Dedifferentiated amniotic fluid mesenchymal stem cell (primary cell): Measurements from ENCODE around the gene CTNNA2.

ENCODE experiments used
- DNase-seq: peaks from one replicate; pipeline ENCODE4 v3.0.0-alpha.2; 2016; ENCODE audit errors: extremely low spot score

CTNNA2 gene

GRCh38 chr2:79612999-79613398 is 100.1 kb downstream of the CTNNA2 start:
- DNase-seq = no peak

GRCh38 chr2:79619442-79619841 is 106.6 kb downstream of the CTNNA2 start:
- no peak for DNase-seq

GRCh38 chr2:79619976-79620375 is 107.1 kb downstream of the CTNNA2 start:
- no peak for DNase-seq

- DNase-seq = no peak
These were observed 107.8 kb downstream of the CTNNA2 start for GRCh38 chr2:79620679-79621078.

- no peak for DNase-seq
These were observed 108.4 kb downstream of the CTNNA2 start for GRCh38 chr2:79621252-79621651.

- no peak for DNase-seq
These were observed 108.9 kb downstream of the CTNNA2 start for GRCh38 chr2:79621755-79622154.

GRCh38 chr2:79622508-79622907 is 109.7 kb downstream of the CTNNA2 start:
- no peak for DNase-seq

- no peak for DNase-seq
These were observed 114.4 kb downstream of the CTNNA2 start for GRCh38 chr2:79627237-79627636.

GRCh38 chr2:79630060-79630459 is 117.2 kb downstream of the CTNNA2 start:
- DNase-seq = no peak

GRCh38 chr2:79630972-79631557 is 118.2 kb downstream of the CTNNA2 start:
- DNase-seq = no peak

- no peak for DNase-seq
These were observed 125.6 kb downstream of the CTNNA2 start for GRCh38 chr2:79638410-79638809.

- no peak for DNase-seq
These were observed 126.1 kb downstream of the CTNNA2 start for GRCh38 chr2:79638954-79639353.

- DNase-seq = no peak
These were observed 127.2 kb downstream of the CTNNA2 start for GRCh38 chr2:79640001-79640400.

- DNase-seq = no peak
These were observed 136.7 kb downstream of the CTNNA2 start for GRCh38 chr2:79649531-79649930.

- DNase-seq = no peak
These were observed 147.7 kb downstream of the CTNNA2 start for GRCh38 chr2:79660557-79660956.

GRCh38 chr2:79665091-79665490 is 152.2 kb downstream of the CTNNA2 start:
- no peak for DNase-seq

- no peak for DNase-seq
These were observed 153.6 kb downstream of the CTNNA2 start for GRCh38 chr2:79666430-79666829.

GRCh38 chr2:79669714-79670113 is 156.9 kb downstream of the CTNNA2 start:
- DNase-seq = no peak

GRCh38 chr2:79670198-79670597 is 157.3 kb downstream of the CTNNA2 start:
- no peak for DNase-seq

- no peak for DNase-seq
These were observed 174.0 kb downstream of the CTNNA2 start for GRCh38 chr2:79686884-79687283.

GRCh38 chr2:79695248-79695647 is 182.4 kb downstream of the CTNNA2 start:
- no peak for DNase-seq

- DNase-seq = no peak
These were observed 184.3 kb downstream of the CTNNA2 start for GRCh38 chr2:79697200-79697599.

- DNase-seq = no peak
These were observed 187.8 kb downstream of the CTNNA2 start for GRCh38 chr2:79700651-79701050.

- DNase-seq = no peak
These were observed 190.1 kb downstream of the CTNNA2 start for GRCh38 chr2:79702905-79703304.
